Measurements from ENCODE around the gene CD300LD.

GRCh38 chr17:74541176-74542111 is 50.6 kb downstream of the CD300LD start:
- TF ChIP-seq, protein P1, sequence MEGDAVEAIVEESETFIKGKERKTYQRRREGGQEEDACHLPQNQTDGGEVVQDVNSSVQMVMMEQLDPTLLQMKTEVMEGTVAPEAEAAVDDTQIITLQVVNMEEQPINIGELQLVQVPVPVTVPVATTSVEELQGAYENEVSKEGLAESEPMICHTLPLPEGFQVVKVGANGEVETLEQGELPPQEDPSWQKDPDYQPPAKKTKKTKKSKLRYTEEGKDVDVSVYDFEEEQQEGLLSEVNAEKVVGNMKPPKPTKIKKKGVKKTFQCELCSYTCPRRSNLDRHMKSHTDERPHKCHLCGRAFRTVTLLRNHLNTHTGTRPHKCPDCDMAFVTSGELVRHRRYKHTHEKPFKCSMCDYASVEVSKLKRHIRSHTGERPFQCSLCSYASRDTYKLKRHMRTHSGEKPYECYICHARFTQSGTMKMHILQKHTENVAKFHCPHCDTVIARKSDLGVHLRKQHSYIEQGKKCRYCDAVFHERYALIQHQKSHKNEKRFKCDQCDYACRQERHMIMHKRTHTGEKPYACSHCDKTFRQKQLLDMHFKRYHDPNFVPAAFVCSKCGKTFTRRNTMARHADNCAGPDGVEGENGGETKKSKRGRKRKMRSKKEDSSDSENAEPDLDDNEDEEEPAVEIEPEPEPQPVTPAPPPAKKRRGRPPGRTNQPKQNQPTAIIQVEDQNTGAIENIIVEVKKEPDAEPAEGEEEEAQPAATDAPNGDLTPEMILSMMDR (IDR thresholded peaks at IDR 0.05; ENCODE audit: insufficient read depth, low read length): no peak
- TF ChIP-seq POLR2AphosphoS5 (IDR thresholded peaks at IDR 0.05; ENCODE audit: low read depth): no peak
